Hematopoietic multipotent progenitor cell treated with erythropoietin and hydrocortisone succinate and interleukin-3 and kit ligand, for 8 days (in vitro differentiated cells): ENCODE measurements around the gene TTC22.

Experiments
- DNase-seq: peaks from one replicate; pipeline ENCODE4 v3.0.0-alpha.2; 2015

Gene TTC22

DNA sequence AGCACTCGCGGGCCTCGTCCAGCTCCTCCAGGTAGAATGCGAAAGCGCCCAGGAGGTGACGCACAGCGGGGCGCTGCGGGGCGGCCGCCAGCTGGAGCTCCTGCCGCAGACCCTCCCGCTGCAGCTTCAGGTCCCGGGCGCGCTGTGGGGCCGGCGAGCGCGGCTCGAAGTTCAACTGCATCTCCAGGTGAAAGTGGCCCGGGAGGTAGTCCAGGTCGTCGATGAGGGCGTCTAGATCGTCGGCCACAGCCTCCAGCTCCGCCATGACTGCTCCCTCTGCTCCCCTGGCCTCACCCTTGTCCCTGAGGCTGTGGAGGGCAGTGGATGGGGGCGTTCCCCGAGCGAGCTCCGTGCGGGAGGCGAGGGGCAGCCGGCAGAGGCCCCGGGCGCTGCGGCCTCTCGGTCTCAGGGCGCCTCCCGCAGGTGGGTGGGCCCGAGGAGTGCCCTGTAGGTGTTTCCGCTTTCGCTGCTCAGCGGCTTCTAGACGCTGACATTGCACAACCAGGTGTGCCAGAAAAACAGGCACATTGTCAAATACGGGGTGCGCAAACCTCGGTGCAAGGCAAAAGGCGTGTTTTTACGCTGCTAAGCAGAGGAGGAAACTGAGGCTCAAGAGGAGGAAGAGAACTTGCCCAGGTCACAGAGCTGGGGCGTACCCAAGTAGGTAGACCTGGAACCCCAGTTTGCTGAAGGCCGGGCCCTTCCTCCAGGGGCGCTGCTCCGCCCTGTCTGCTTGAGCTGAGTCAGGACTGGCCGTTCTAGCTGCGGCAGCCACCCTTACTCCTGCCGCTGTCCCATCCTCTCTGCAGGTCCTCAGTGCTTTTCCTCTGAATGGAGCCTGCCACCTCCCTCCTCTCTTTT, at the start of gene TTC22:
Gene TTC22 (minus strand): TSS at position 425 of the 861 bp plus-strand sequence. CDS start 160 bp downstream, at position 265.
- DNase-seq: peak; percentile 49

GRCh38 chr1:54850737-54851136, 49.6 kb upstream of the TTC22 start:
- no peak for DNase-seq

DNA sequence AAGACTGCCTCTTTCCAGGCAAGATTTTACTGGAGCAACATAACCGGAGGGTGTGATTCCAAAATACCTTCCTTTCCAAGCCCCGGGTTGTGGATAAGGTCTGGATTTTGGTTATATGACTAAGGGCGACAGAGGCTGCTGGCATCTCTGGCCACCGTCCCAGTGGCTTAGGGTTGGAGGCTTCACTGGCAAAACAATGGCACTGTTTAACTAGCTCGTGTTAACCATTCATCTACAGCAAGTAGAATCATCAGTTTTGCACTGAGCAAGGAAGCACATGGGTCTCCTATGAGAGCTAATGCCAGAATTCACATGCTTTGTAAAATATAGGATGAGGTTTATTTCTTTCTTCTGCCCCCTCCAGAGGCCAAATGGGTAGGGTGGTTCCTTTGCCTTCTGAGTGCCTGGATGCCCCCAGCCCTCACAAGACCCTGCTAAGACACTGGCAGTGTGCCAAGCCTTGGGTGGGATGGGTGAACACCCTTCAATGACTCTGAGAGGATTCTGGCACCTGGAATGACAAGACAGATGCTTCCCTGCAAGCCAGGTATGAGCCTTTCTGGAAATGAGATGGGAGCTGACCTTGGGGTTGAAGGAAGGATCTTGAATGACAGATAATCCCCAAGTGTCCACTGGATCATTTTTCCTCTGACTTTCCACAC, 49.1 kb upstream of the TTC22 start:
- no peak for DNase-seq

GRCh38 chr1:54849219-54850068, 48.3 kb upstream of the TTC22 start:
- DNase-seq: no peak

DNA sequence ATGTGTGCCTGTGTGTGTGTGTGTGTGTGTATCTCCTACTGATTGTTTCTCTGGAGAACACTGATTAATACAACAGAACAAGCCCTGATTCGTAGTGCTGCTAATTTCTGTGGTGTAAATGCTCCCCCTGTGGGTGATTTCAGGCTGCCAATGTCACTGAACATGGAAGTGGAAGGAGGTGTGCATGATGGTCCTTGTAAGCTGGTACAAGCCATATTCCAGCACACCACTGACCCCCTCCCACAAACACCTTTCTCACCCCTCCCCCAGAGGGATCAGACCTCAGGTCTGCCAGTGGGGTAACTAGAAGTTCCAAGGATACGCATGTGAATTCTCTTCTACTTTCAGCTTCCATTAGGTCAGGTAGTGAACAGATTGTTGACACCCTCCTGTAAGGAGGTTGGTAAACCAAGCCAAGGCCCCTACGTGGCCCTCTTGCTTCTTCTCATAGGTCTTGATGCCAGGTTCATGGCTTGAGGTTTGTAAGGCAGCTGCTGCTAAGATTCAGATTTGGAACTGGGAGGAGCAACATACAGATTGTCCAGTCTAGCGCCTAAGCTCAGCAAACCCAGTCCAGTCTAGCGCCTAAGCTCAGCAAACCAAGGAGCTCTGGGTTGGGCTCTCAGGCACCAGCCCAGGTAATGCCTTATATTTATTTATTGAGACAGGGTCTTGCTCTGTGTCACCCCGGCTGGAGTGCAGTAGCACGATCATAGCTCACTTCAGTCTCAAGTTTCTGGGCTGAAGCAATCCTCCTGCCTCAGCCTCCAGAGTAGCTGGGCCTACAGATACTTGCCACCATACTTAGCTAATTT, 47.2 kb upstream of the TTC22 start:
- DNase-seq: peak; percentile 17

DNA sequence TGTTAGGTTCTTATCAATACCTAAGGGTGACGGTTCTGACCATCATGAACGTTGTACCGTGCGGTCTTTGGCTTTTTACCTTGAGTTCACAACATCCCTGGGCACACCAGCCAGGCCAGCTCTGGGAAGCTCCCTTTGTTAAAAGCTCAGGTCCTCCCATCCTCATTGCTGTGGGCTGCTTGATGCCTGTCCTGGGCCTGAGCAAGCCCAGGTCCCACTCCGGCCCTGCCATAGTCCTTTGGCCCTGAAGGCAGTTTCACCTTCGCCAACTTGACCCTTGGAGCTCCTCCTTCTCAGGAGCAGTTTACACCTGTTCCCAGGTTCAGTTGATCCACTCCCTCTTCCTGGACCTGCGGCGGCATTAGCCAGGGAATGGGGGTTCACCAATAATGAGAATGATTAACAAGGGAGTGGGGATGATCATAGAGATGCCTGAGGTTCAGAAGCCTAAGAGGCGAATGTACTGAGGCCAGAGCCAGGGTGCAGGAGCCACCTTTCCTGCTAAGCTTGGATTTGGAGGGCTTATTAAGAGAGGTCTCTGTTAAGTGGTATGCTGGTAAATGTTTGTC, 45.7 kb upstream of the TTC22 start:
- DNase-seq: no peak

DNA sequence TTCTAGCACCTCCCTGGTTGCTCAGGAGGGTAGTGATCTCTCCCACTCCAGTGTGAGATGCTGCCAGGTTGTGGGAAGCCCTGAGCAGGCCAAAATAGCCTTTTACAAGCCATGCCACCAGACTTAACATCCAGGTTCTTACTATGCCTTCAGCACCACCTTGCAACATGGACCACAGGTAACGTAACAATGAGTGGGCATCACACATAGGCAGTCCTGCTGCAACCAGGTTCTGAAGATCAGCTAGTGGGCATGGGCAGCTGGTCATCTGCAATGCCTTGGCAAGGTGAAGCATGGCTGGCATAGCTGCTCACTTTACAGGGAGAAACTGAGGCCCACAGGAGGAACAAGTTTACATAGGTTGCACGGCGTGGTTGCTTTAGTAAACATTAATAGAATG, 45.2 kb upstream of the TTC22 start:
- DNase-seq: no peak

GRCh38 chr1:54845772-54846171, 44.6 kb upstream of the TTC22 start:
- no peak for DNase-seq

DNA sequence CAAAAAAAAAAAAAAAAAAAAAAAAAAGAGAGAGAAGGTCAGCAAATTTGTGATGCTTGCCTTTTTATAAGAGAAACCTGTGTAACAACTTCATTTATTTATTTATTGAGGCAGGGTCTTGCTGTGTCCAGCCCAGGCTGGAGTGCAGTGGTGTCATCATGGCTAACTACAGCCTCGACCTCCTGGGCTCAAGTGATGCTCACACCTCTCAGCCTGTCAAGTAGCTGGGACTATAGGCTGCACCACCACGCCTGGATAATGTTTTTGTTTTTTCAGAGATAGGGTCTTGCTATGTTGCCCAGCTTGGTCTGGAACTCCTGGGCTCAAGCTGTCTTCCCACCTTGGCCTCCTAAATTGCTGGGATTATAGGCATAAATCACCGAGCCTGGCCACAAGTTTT, 43.4 kb upstream of the TTC22 start:
- DNase-seq: no peak

DNA sequence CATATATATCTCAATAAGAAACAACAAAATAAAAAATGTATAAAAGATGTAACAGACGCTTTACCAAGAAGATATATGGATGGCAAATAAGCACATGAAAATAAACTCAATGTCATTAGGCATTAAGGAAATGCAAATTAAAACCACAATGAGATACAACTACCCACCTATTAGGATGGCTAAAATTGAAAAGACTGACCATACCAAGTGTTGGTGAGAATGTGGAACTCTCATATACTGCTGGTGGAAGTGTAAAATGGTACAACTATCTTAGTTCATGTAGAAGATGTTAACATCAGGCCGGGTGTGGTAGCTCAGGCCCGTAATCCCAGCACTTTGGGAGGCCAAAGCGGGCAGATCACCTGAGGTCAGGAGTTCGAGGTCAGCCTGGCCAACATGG, 42.3 kb upstream of the TTC22 start:
- no peak for DNase-seq

- no peak for DNase-seq
Measured at GRCh38 chr1:54842963-54843362, 41.8 kb upstream of the TTC22 start.

DNA sequence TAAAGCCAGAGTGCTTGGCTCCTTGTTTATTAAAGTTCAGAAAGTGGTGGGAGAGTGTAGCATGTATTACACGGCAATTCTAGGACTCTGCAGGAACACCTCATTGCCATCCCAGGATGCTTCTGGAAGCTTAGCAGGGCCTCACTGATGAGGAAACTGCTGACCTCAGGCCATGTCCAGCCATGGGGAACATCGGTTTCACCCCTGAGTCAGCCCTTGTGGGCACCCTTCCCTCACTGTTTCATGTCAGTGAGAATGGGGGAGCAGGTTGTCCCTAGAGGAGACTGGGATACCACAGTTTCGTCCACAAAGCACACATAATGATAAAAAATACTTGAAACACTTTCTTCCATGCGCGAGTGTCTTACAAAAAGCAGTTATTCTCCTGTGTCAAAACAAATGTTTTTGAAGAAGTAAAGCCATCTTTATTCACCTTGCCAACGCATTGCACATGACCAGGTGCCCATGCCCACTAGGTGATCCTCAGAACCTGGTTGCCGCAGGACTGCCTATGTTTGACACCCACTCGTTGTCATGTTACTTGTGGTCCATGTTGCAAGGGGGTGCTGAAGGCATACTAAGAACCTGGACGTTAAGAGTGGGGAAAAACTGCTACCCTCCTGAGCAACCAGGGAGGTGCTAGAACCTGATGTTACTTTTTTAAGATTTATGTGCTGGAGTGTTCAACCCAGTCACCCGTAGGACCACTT, 41.2 kb upstream of the TTC22 start:
- no peak for DNase-seq

DNA sequence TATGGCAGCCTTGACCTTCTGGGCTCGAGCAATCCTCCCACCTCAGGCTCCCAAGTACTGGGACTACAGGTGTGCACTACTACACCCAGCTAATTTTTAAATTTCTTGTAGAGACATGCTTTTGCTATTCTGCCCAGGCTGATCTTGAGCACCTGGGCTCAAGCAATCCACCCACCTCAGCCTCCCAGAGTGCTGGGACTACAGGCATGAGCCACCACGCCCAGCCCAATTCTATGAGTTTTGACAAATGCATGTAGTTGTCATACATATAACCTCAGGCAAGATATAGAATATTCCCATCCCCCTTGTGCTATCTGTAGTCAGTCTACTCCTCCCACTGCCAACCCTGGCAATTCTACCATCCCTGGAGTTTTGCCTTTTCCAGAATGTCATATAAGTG, 38.7 kb upstream of the TTC22 start:
- no peak for DNase-seq

DNA sequence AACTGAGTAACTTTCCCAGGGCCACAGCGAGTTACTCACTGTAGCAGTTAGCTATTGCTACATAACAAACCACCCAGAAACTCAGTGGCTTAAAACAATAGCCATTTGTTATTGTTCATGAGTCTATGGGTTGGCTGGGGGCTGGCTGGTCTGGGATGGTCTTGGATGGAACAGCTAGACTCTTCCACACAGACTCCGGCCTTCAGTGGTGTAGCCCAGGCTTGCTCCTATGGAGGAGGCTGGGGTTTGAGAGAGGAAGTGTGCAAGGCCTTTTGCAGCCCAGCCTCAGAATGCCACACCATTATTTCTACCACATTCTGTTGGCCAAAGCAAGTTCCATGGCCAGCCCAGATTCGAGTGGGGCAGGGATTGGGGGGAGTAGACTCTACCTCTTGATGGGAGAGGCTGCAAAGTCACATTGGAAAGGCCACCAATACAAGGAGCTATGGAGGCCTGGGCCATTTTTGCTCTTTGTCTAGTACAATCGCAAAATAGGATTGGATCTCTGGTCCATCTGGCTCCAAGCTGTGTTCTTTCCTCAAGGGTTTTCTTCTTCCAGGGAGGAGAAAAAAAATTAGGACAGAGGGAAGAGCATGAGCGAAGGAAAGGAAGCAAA, 37.5 kb upstream of the TTC22 start:
- DNase-seq: no peak

GRCh38 chr1:54837002-54837853, 36.1 kb upstream of the TTC22 start:
- DNase-seq: no peak

DNA sequence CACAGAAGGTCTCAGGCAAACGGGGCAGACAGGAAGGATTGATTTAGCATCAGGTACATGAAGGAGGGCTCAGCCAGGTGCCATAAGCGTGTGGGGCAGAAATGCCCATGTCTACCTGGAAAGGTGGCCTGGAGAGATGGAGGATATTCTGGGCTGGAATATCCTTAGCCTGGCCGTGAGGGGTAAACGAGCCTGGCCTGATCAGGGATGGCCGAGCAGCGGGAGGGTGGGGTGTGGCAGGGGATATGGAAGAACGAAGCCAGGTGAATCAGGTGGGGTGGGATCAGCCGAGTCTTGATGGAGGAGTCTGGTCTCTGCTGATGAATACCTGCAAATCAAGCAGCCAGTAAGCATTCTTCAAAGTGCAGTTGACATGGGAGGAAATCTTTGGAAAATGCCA, 35.5 kb upstream of the TTC22 start:
- no peak for DNase-seq

GRCh38 chr1:54835970-54836369, 34.8 kb upstream of the TTC22 start:
- DNase-seq: no peak

DNA sequence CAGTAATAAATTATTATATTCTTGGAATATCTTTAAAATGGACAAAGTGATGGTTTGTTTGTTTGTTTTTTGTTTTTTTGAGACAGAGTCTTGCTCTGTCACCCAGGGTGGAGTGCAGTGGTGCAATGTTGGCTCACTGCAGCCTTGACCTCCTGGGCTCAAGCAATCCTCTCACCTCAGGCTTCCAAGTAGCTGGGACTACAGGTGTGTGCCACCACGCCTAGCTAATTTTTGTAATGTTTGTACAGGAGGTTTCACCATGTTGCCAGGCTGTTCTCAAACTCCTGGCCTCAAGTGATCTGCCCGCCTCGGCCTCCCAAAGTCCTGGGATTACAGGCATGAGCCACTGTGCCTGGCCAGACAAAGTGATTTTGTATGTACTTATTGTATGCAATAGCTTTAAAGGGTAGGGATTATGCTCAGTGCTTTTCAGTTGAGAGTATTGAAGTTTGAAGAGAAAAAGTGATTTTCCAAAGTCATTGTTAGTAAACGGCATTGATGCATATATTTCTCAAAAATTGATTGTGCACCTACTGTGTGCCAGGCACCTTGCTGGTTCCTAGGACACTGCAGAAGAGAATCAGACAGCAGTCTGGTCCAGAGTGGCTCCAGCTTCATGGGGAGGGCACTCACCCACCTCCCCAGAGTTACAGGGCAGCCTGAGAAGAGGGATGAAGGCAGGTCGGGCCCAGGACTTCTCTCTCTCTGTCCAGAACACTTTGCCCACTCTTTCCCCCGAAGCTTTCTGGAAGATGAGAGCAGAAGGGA, 34.2 kb upstream of the TTC22 start:
- DNase-seq: no peak

GRCh38 chr1:54834007-54834541, 33.0 kb upstream of the TTC22 start:
- DNase-seq: no peak
